D341Med (cell line): ENCODE data around the gene UBE2F.

Experiments used
- DNase-seq: peaks from one replicate; pipeline ENCODE4 v3.0.0; 2012; ENCODE audit warnings: low spot score

UBE2F gene, protein sequence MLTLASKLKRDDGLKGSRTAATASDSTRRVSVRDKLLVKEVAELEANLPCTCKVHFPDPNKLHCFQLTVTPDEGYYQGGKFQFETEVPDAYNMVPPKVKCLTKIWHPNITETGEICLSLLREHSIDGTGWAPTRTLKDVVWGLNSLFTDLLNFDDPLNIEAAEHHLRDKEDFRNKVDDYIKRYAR

DNA sequence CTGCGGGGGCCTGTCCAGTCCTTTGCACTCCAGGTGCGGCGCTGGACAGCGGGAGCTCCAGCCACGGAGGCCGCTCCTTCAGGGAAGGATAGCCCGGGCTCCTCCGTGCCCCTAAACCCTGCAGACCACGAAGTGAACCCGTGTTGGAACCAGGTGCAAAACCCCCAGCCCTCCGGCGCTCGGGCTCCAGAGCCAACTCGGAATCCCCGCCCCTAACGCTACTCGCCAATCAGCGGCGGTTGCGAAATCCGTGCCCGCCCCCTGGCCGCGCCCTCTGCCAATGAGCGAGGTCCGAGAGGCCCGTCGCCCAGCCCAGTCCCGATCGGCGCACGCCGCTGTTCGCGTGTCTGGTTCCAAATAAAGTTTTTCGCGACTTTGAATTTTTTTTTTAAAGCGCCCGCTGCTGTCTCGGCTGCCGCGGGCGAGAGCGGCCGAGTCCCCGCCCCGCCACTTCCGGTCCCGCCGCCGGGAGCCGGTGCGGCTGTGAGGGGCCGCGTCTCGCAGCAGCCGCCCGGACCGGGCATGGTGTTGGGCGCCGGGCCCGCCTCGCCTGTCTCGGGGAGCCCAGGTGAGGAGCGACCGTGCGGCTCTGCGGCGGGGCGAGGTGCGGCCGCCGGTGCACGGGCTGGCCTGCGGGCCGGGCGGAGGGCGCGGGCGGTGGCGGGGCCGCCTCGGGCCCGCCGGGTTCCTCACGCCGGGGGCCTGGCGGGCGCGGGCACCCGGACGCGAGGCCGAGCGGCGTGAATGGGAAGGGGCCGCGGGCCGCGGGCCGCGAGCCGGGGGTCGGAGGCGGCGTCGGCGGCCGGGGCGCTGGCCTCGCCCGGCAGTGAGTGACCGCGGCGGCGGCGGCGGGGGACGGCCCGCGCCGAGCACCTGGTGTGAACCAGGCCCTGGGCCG, at the start of gene UBE2F:
UBE2F (plus strand) TSS at position 450 of the 898 bp plus-strand sequence. CDS start 6,094 bp downstream, outside the sequence.
- peak; percentile 99 for DNase-seq

DNA sequence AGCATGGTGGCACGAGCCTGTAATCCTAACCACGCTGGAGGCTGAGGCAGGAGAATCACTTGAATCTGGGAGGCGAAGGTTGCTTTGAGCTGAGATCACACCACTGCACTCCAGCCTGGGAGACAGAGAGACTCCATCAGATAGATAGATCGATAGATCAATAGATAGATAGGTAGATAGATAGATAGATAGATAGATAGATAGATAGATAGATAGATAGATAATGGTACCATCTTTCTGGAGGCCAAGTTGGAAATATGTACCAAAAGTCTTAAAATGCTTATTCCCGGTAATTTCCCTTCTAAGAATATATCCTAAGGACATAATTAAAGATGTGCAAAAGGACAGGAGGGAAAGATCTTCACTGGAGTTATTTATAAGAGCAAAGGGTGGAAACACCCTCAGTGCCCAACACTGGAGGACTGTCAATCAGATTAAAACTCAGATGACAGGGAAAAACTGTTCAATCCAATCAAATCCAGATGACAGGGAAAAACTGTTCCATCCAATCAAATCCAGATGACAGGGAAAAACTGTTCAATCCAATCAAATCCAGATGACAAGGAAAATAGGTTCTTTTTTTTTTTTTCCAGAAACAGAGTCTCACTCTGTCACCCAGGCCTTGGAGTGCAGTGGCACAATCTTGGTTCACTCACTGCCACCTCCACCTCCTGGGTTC, 49.0 kb upstream of the UBE2F start:
- DNase-seq, result no peak

DNA sequence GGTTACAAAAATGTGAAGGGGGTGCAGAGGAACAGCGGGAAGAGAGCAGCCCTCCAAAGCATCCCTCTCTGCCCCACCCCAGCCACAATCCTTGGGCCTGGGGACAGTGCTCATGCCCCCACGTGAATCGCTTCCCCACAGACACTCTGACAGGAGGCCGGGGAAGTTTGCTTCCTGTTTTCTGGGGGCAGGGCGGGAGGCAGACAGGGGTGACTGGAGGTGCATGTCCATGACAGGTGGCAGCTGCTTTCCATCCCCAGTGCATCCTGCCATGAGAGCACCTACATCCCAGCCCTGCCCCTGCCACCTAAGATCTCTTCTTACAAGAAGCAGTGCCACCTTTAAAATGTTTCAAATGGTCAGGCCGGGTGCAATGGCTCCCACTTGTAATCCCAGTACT, 47.2 kb upstream of the UBE2F start:
- no peak for DNase-seq

DNA sequence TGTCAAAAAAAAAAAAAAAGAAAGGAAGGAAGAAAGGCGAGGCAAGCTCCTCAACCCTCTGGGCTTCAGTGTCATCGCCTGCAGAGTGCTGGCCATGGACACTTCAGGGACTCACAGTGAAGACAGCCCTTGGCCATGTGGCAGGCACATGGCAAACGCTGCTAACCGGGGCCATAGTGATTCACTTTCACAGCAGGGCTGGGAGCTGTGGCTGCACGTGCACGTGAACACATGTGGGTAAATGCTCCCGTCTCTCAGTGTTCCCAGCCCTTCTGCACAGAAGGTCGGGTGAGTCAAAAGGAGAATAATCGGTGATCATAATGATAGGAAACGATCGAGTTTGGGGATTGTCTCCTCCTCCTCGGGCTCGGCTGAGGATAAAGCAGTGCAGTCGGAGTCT, 46.1 kb upstream of the UBE2F start:
- no peak for DNase-seq

DNA sequence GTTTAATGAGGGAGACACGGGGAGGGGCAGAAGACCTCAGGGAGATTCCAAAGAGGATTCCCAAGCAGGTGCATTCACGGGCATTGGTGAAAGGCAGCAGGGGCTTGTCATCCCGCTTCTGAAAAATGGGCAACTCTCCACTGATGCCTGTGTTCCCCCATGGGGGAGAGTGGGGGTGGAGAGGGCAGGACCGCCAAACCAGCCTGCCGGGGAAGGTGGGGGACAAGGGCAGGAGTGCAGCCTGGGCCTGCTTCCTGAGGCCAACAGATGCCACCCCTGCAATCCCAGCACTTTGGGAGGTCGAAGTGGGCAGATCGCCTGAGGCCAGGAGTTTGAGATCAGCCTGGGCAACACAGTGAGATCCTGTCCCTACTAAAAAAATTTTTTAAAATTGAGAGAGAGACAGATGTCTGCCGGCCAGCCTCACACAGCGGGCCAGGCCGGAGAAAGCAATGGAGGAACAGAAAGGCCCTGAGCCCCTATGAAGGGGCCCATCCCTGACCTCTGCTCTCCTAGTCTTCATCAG, 44.8 kb upstream of the UBE2F start:
- no peak for DNase-seq

DNA sequence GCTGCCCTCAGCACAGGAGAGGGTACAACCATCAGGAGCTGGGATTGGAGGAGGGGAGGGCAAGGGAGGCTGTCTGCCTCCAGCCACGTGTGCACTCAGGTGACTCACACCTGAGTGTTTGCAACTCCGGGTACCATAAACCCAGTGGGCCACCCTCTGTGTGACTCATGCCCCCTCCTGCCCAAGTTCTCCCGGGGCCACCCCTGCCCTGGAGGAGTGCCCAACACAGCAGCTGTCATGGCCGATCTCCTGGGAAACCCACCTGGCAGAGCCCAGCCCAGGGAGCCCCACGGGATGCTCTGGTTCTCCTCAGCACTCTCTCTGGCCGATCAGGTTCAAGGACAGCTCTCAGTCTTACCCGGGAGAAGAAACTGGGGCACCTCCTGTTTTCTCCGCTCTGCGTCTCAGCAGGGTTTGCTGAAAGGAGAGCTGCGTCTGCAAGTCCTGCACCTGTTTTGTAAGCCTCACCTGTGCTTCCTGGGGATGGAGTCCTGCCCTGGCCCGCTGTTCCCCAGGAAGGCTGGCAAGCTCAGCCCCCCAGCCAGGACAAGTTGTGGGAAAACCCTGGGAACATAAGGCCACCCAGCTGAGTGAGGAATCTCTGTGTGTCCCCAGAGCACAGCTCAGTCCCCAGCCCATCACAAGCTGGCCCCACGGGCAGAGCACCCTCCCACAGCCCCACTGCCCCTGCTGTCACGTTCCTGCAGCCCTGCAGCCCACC, 44.0 kb upstream of the UBE2F start:
- no peak for DNase-seq

DNA sequence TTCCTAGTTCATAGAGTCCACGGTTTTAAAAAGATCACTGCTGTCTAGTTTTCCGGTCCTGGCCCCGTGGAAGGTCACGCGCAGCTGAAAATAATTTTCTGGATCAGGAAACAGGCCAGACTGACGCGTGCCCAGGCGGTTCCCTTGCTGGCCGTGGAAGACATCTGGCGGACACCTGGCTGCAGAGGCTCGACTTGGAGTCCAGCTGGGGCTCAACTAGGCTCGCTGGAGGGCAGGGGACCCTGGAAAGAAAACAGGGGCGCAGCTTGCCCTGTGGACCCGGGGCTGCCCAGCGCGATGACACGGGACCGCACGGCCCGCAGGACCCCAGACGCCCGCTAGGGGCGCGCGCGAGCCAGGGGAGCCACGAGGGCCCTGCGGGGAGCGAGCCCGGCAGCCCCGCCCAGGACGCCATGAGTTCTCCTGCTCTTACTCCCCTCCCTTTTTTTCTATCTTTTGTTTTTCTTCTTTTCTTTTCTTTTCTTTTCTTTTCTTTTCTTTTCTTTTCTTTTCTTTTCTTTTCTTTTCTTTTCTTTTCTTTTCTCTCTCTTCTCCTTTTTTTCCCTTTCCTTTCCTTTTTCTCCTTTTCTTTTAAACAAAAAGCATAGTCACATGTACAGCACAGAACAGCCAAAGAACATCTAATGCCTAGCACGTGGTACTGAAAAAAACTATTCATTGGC, 43.2 kb upstream of the UBE2F start:
- peak; percentile 95 for DNase-seq

DNA sequence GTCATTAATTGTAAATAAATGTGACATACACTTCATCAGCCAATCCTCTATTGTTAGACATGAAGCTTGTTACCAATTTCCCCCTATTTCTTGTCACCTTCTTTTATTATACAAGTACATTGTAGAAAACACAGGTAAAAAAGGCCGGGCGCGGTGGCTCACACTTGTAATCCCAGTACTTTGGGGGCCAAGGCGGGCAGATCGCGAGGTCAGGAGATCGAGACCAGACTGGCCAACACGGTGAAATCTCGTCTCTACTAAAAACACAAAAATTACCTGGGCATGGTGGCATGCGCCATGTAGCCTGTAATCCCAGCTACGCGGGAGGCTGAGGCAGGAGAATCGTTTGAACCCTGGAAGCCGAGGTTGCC, 42.7 kb upstream of the UBE2F start:
- no peak for DNase-seq

DNA sequence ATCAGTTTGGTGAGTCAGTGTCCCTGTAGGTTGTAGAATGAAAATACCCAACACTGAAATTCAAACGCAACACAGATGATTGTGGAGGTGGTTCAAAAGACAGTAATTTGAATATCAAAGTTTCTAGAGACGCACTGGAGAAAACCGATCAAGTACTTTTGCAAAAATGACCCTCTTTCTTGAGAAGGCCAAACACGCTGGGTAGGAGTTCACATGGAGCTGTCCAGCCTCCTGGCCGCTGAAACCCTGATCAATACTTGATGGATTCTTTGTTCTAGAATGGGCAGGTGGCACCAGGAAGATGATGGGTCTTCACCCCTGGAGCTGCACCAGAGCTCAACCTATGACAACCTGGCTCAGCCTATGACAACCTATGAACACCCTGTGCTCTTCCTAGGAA, 39.7 kb upstream of the UBE2F start:
- DNase-seq, result no peak

DNA sequence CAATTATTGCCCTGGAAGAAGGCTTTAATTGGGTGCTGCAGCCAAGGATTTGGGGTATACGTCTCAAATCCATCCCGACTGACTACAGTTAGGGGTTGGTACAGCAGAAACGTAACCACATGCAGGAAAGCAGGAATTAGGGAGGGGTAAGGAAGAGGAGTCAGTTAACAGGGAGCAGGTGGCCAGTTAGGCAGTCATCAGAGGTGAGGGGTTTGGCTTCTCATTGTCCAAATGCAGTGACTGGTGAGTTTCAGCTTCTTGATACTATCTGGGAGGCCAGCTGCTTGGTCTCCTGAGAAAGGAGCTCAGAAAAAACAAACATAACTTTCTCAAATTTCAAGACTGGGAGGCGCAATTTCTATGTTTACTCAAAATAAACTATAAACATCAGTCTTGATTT, 38.8 kb upstream of the UBE2F start:
- DNase-seq, result no peak

DNA sequence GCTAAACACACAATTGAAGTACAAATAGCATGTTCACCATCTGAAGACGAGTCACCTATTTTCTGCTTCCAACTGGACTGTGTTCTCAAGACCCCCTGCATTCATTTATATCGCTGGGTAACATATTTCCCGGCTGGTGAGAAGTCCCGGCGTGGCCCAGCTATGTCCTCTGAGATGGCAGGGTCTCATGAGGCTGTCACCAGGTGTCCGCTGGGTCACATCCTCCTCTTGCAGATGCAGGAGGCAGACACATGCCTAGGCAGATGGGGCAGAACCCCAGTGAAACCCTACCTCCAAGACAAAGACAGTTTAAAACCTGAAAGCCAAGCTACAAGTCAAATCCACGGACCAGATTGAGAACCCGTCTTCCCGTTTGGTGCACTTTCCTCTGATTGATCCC, 36.8 kb upstream of the UBE2F start:
- DNase-seq, result no peak

DNA sequence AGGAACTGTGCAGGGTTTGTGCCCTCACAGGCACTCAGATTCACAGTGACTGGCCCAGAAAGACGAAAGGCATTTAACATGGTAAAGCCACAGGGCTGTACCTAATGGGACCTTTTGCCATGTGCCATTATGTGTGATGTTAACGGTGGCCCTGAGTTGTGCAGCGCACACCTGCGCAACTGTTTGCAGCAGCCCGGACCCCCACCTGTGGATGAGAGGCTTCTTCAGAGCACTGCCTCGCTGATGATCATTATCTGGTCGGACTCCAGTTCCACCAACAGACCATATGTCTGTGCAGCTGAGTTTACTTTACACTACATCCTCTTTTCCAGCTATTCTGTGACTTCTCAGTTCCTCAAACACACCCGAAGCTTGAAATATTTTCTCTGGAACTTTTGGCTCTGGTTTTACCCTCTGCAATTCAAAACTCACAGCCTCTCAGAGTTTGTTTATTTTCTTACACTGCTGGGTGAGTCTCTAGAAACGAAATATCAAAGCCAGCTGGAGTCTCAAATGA, 35.6 kb upstream of the UBE2F start:
- DNase-seq, result no peak

DNA sequence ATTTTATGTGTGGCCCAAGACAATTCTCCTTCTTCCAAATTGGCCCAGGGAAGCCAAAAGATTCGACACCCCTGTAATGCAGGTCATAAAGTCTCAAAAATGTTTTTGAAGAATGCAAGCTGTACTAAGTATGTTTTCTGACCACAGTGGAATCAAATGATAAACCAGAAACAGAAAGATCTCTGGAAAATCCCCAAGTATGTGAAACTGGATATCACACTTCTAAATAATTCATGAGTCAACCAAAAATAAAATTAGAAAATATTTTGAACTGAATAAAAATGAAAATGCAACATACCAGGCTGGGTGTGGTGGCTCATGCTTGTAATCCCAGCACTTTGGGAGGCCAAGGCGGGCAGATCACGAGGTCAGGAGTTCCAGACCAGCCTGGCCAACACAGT, 34.1 kb upstream of the UBE2F start:
- no peak for DNase-seq

DNA sequence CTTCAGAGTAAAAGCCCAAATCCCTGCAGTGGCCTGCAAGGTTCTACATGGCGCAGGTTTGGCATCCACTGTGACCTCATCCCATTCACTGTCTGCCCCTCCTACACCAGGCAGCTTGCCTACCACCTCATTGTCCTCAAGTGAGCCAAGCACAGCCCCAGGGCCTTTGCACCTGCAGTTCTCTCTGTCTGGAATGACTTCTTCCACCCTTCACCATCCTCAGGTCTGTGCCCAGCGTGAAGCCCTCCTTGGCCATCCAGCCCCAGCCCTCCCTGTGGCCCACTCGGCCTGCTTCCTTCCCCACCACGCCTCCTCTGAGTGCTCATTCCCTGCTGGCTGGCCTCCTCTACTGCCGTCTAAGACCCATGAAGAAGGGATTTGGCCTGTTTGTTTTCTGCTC, 32.6 kb upstream of the UBE2F start:
- no peak for DNase-seq

DNA sequence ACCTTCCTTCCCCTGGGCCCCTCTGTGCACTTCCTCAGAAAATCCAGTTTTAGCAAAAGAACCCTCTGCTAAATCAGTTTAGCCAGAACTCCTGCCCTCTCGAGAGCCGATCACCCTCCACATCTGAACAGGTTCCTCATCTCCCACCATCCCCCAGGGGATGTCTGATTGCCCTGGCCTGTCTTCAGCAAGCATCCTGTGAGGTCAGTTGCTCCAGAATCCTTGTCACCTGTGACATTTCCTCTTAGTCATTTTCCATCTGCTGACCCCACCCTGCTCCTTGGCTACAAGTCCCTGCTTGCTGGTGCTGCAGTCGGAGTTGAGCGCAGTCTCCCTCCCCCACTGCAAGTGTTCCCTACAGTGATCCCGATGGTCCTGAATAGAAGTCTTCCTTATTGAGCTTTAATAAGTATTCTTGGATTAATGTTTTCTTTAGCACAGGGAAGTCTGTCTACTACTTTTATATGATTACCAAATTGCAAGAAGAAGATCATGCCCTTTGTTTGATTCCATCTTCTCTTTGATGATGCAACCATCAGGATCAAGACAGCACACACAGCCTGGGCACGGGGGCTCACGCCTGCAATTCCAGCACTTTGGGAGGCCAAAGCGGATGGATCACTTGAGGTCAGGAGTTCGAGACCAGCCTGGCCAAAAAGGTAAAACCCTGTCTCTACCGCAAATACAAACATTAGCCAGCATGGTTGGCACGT, 30.9 kb upstream of the UBE2F start:
- DNase-seq, result no peak

DNA sequence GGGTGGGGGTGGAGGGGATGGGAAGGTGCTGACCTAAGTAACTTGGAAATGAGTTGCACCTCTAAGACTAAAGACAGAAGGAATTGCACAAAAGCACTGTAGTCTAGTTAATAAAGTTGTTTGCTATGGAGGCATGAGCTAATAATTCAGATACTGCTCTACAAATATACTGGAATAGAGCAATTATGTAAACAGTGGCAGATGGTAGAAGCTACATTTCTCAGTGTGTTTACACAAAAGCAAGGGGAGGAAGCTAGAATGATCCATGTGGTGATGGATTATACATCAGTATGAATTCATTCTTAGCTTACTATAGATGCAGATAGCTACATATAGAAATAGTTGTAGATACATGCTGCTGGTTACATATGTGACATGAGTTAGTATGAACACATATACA, 27.6 kb upstream of the UBE2F start:
- DNase-seq, result no peak

DNA sequence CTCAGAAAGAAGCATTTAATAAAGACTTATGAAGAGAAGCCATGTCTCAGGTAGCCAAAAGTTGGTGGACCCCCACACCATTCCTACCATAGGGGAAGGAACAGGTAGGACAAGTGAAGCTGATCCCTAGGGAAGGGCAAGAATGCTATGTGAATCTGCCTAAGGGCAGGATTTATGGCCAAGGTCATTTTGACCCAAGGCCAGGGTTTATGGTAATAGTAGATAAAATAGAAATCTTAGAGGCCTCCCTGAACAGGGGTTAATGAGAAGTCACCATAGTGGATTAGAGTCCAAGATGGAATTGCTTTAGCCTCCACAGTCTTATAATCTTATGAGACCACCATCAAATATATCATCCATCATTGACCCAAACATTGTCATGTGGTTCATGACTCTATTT, 26.0 kb upstream of the UBE2F start:
- no peak for DNase-seq

DNA sequence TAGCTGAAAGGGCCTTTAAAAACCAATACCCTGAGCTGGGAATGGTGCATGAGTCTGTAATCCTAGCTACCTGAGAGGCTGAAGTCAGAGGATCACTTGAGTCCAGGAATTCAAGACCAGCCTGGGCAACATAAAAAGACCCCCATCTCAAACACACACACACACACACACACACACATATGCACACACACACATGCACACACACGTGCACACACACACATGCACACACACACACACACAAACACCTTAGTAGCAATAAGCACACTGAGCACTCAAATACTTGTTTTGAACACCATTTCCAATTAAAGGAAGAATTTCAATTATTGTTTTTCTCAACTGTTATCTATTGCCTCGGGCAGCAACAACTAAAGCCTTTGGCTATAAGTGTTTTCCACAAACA, 25.6 kb upstream of the UBE2F start:
- DNase-seq, result no peak

DNA sequence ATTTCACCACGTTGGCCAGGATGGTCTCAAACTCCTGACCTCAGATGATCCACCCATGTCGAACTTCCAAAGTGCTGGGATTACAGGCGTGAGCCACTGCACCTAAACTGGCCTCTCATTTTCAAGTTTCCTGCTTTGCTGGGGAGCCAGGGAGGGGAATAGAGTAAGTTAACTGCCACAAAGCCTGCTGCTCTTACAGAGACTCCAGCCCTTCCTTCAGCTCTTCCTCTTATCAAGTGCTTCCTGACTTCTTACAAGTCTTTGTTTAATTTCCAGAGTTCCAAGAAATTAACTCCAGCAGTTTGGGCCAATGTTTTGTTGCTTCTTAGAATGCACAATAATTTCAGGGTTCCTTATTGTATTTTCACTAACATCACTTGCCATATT, 24.3 kb upstream of the UBE2F start:
- no peak for DNase-seq

DNA sequence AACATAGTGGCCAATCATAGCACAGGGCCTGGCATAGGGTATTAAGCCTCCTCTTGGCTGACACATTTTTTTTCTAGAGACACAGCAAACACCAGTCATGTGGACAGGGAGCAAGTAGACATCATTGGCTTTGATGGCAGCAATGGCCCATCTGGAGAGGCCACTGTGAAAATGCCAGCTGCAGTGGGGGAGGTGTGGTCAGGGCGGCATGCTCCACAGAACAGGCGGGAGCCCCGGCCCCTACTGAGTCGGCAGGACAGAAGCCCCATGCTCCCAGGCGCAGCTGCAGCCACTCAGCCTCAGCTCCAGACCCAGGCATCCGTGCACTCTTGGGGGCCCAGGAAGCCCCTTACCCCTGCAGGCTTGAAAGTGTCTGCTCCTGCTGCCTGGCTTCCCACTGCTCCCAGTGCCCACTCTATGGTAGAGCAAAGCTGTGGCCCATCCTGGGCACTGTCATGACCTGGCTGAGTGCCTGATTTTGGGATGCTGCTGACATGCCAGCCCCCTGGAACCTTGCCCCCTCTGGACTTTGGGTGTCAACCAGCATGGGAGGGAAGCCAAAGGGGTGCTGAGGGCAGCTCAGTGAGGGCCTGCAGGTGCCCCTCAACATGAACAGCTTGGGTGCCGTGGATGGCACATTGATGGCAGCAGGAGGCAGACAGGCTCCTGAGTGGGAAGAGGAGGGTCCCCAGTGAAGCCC, 23.3 kb upstream of the UBE2F start:
- no peak for DNase-seq
